OCI-LY1 (cell line): ENCODE measurements around the gene ACTL8.

Experiments used
- H2AFZ ChIP-seq: fragments of 200-600 bp; sonication (generic), shearing (Covaris generic); 2 replicates; pipeline ENCODE4 v1.6.0; 2014; ENCODE audit warnings: antibody characterized with exemption, mild to moderate bottlenecking, low read length
- H3F3A ChIP-seq: fragments of 200-600 bp; sonication (generic), shearing (Covaris generic); 2 replicates; pipeline ENCODE4 v1.6.0; 2014; ENCODE audit warnings: mild to moderate bottlenecking, antibody characterized with exemption, low read length, moderate library complexity; ENCODE audit not compliant: insufficient read depth
- H3K27ac ChIP-seq: fragments of 200-600 bp; sonication (generic); 2 replicates; pipeline ENCODE4 v1.5.1; 2014; ENCODE audit warnings: low read length, mixed run types, mild to moderate bottlenecking, low read depth; ENCODE audit not compliant: poor library complexity, severe bottlenecking
- H3K27me3 ChIP-seq: fragments of 200-600 bp; sonication (generic); 2 replicates; pipeline ENCODE4 v1.6.0; 2014; ENCODE audit warnings: antibody characterized with exemption, mild to moderate bottlenecking, low read length, moderate library complexity; ENCODE audit not compliant: insufficient read depth
- H3K36me3 ChIP-seq: fragments of 200-600 bp; sonication (generic); 2 replicates; pipeline ENCODE4 v1.6.1; 2014; ENCODE audit warnings: mild to moderate bottlenecking, antibody characterized with exemption, low read length, moderate library complexity, mixed read lengths; ENCODE audit not compliant: insufficient read depth
- H3K4me1 ChIP-seq: fragments of 200-600 bp; sonication (generic); 2 replicates; pipeline ENCODE4 v1.5.1; 2014; ENCODE audit warnings: mild to moderate bottlenecking, low read length, moderate library complexity; ENCODE audit not compliant: insufficient read depth, severe bottlenecking
- H3K4me2 ChIP-seq: fragments of 200-600 bp; sonication (generic), shearing (Covaris generic); 2 replicates; pipeline ENCODE4 v1.6.1; 2014; ENCODE audit warnings: low read length
- H3K4me3 ChIP-seq: fragments of 200-600 bp; sonication (generic); 2 replicates; pipeline ENCODE4 v1.5.1; 2014; ENCODE audit warnings: low read length, low read depth, mild to moderate bottlenecking, mixed read lengths; ENCODE audit not compliant: poor library complexity, severe bottlenecking
- H3K79me2 ChIP-seq: fragments of 200-600 bp; shearing (Covaris generic); 2 replicates; pipeline ENCODE4 v1.6.1; 2016; ENCODE audit warnings: mixed run types, low read length, mixed read lengths; ENCODE audit not compliant: insufficient read depth
- H3K9ac ChIP-seq: fragments of 200-600 bp; sonication (generic), shearing (Covaris generic); 2 replicates; pipeline ENCODE4 v1.6.1; 2014; ENCODE audit warnings: mild to moderate bottlenecking, low read length, mixed read lengths
- H3K9me2 ChIP-seq: fragments of 200-600 bp; sonication (generic), shearing (Covaris generic); 2 replicates; pipeline ENCODE4 v1.6.1; 2014; ENCODE audit warnings: low read depth, mild to moderate bottlenecking, low read length, mixed read lengths
- H3K9me3 ChIP-seq: fragments of 200-600 bp; shearing (Covaris generic); 2 replicates; pipeline ENCODE4 v1.6.1; 2014; ENCODE audit warnings: low read length, mixed read lengths
- H4K20me1 ChIP-seq: fragments of 200-600 bp; sonication (generic), shearing (Covaris generic); 2 replicates; pipeline ENCODE4 v1.6.0; 2016; ENCODE audit warnings: mild to moderate bottlenecking, low read length; ENCODE audit not compliant: insufficient read depth
- CTCF ChIP-seq: fragments of 200-600 bp; sonication (generic), shearing (Covaris generic); IDR thresholded peaks from 2 replicates; pipeline ENCODE4 v1.5.1; 2017; ENCODE audit warnings: mild to moderate bottlenecking, antibody characterized with exemption, low read length, moderate library complexity, mixed read lengths
- EZH2 ChIP-seq: fragments of 200-600 bp; sonication (generic), shearing (Covaris generic); IDR thresholded peaks from 2 replicates; pipeline ENCODE4 v1.8.0; 2017; ENCODE audit warnings: borderline replicate concordance, mixed run types, mild to moderate bottlenecking, antibody characterized with exemption, low read length, moderate library complexity, mixed read lengths

ACTL8 gene

GRCh38 chr1:17729248-17729647, 25.9 kb upstream of the ACTL8 start:
- no peaks in the 10 kb centered on the region for H3K36me3 ChIP-seq
- no peak overlapping the region for H3K9ac ChIP-seq
- H3K4me2 ChIP-seq: no peak overlapping the region
- no peak for TF ChIP-seq EZH2
- TF ChIP-seq CTCF: no peak
- H4K20me1 ChIP-seq: no peaks in the 10 kb centered on the region
- no peaks in the 10 kb centered on the region for H3F3A ChIP-seq
- H3K4me1 ChIP-seq: no peaks in the 10 kb centered on the region
- H3K27ac ChIP-seq: no peak overlapping the region
- H2AFZ ChIP-seq: no peak overlapping the region
- no peak overlapping the region for H3K4me3 ChIP-seq
- H3K27me3 ChIP-seq: no peaks in the 10 kb centered on the region
- no peaks in the 10 kb centered on the region for H3K79me2 ChIP-seq
- no peaks in the 10 kb centered on the region for H3K9me2 ChIP-seq
- no peaks in the 10 kb centered on the region for H3K9me3 ChIP-seq

DNA sequence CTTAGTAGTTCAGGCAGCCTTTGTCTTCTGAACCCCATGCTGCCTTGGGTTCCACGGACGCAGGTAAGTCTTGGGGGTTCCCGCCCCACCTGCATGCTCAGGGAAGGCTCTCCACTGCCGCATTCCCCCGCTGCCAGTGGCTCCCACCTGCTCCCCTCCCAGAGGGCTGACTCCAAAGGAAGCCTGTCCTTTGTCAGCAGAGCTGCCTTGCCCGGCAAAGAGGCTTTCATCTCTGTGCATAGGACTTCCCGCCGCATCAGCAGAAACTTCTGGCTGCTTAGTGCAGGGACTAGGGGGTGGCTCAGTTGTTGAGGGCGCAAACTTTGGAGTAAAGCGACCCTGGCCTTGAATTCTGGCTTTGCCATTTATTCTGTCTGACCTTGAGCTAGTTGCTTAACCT, 25.2 kb upstream of the ACTL8 start:
- Histone ChIP-seq H3K79me2 (no peaks in the 10 kb centered on the region), H3K4me2 (no peak overlapping the region), H3F3A (no peaks in the 10 kb centered on the region), H3K27ac (no peak overlapping the region), H3K4me3 (no peak overlapping the region), H3K9me2 (no peaks in the 10 kb centered on the region), H3K9me3 (no peaks in the 10 kb centered on the region), H3K4me1 (no peaks in the 10 kb centered on the region), H4K20me1 (no peaks in the 10 kb centered on the region), H3K36me3 (no peaks in the 10 kb centered on the region), H3K27me3 (no peaks in the 10 kb centered on the region), H3K9ac (no peak overlapping the region), H2AFZ (no peak overlapping the region)
- TF ChIP-seq CTCF (no peak), EZH2 (no peak)

- Histone ChIP-seq H3F3A (no peaks in the 10 kb centered on the region), H2AFZ (no peak overlapping the region), H3K27ac (no peak overlapping the region), H3K36me3 (no peaks in the 10 kb centered on the region), H3K9me2 (no peaks in the 10 kb centered on the region), H3K9me3 (no peaks in the 10 kb centered on the region), H3K27me3 (no peaks in the 10 kb centered on the region), H3K4me2 (no peak overlapping the region), H3K79me2 (no peaks in the 10 kb centered on the region), H3K4me1 (no peaks in the 10 kb centered on the region), H3K4me3 (no peak overlapping the region), H4K20me1 (no peaks in the 10 kb centered on the region), H3K9ac (no peak overlapping the region)
- TF ChIP-seq CTCF (no peak), EZH2 (no peak)
Observed at GRCh38 chr1:17731460-17731859, 23.7 kb upstream of the ACTL8 start.
